Stimulated activated CD4-positive, alpha-beta T cell treated with anti-CD3 and anti-CD28 coated beads, Interleukin-2, amount 100 ng/mL, for 48 hours (primary cell): ENCODE measurements around the gene LYSMD3.
A peak's percentile ranks its signal among the peaks of the same experiment; 100 is the strongest.

Source experiments
- DNase-seq, 2 donors: peaks; one replicate each; pipeline ENCODE4 v3.0.0-alpha.2; 2020

Gene LYSMD3

DNA sequence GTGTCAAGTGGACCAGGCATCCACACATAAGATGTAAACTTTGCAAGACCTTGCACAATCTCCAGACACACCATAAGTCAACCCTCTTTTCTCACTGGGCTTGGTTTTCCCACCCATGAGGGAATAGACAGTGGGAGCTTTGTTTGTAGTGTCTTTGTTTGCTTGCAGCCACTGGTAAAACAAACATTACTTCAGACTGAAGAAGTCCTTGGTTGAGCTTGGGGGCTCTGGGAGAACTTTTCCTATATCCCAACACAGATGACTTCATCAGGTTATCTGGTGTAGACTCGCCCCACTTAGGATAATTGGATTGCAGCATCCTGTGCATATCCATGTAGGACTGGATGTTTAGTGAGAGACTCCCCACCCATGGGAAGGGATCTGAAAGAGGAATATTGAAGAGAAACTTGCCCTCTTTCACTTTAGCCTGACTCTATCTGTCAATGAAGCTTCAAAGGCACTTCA, 17.7 kb upstream of the LYSMD3 start:
- no peak for DNase-seq

DNA sequence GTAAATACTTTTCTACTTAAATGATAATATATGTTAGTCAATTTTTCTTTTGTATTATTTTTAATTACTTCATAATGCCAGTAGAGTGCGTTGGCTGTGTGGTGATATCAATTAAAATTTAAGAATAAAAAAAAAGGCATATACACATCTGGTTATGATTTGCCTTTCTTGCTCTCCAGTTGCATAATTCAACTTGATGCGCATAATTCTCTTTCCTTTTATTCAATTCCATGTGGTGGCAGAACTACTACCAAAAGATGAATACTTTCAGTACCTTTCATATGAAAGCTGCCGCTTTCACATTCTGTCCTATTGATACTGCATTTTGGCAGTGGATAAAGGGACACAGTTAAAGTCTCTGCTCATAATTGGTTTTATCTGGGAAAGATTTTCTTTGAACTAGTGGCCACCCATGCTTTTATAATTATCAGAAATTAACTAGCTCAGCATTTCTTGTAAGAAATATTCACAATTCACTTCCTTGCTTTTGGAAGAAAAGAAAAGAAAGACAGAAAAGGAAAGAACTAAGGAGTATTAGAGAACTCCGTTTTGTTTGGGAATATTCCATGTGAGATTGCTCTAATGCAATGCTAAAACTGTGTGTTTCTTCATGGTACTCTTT, 16.9 kb upstream of the LYSMD3 start:
- DNase-seq: no peak

DNA sequence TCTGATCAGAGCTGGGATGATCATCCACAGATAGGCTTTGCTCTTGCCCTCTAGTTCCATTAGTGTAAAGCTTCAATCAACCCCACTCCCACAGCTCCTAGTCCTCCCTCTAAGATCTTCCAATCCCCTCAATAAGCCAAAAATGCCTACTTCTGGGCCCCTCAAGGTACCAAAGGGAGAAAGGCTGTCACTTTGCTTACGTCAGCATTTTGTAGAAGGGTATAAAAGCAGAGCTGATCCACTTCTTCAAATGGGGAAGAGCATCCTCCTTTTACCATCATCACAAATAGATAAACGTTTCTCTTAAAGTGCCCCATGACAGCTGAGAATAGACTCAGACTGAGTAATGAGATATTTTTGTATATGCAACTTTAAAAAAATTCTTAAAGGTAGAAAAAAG, 16.1 kb upstream of the LYSMD3 start:
- DNase-seq: no peak

DNA sequence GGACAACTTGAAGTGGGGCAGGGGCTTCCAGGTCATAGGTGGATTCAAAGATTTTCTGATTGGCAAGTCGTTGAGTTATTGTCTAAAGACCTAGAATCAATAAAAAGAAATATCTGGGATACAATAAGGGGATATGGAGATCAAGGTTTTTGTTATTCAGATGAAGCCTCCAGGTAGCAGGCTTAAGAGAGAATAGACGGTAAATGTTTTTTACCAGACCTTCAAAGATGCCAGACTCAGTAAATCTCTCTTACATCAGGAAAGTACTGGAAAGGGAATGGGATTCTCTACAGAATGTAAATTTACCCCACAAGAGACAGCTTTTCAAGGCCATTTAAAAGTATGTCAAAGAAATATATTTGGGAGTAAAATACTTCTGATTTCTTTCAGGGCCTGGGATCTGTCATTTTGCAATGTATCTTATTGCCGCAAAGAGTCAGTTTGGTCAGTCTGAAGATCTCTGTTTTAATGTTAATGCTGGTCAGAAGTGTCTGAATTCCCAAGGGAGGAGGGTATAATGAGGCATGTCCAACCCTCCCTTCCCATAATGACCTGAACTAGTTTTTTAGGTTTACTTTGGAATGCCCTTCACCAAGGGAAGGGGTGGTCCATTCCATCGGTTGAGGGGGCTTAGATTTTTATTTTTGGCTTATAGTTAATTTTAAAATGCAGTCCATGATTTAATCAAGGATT, 13.6 kb upstream of the LYSMD3 start:
- no peak for DNase-seq

DNA sequence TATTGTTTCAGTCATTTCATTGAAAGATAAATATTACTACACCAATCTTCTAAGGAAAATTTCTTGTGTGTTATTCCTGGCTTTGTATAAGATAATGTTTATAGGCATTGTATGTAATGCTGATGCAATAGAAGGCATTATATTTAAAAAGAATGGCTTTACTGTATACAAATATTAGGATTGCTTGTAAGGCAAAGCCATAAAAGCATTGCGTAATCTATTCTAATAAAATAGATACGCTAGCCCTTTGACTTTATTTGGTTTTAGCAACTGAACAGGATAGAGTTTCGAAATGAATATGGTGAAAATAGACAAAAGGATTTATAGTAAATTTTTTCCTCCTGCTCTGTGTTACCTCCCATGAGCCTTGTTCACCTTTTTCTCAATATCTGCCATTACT, 5.5 kb upstream of the LYSMD3 start:
- no peak for DNase-seq

DNA sequence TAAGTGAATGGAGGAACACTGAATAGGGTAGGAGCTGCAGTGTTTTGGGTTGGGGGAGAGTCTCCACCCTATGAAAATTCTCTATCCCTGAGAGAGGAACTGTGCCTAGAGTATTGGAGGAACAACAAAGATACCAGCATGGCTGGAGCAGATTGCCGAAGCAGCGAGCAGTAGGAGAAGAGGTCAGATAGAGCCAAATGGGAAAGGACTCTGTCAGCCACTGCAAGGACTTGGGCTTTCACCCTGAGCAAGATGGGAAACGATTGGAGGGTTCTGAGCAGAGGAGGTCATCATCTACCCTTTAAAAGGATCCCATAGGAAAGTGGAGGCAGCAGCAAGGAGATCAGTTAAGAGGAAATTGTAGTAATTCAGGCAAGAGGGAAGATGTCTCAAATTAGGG, 4.4 kb upstream of the LYSMD3 start:
- no peak for DNase-seq

DNA sequence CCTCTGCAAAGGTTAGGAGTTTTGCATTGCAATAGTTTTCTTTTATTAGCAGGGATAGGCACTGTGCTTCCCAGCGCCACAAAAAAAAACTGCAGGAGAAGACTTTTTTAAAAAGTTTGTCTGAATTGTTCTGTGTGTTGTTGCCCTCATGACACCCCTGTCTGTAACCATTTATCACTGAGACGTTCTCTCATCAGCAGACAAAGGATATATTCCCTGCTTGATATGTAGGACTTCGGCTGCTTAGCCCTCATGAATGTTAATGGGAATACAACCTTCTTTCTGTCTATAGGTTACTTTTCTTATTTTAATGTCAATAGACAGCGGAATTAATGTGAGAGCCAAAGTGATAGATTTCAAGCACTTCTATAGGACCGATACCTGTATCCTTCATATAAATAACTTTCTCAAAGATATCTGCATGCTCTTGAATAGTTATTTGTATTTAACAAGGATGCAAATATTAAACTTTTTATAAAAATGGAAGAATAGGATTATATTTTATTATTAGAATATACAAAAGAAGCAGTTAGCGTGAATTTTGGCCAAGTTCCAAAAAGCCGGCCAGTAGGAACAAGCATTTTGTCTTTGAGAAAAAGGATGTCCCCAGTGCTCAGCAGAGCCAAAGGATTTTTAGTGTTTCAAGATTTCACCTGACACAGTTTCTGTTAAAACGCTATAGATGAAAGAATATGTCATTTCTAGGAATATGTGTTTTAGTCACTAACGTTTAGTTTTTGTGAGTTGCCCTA, 1.5 kb upstream of the LYSMD3 start:
- DNase-seq: no peak

DNA sequence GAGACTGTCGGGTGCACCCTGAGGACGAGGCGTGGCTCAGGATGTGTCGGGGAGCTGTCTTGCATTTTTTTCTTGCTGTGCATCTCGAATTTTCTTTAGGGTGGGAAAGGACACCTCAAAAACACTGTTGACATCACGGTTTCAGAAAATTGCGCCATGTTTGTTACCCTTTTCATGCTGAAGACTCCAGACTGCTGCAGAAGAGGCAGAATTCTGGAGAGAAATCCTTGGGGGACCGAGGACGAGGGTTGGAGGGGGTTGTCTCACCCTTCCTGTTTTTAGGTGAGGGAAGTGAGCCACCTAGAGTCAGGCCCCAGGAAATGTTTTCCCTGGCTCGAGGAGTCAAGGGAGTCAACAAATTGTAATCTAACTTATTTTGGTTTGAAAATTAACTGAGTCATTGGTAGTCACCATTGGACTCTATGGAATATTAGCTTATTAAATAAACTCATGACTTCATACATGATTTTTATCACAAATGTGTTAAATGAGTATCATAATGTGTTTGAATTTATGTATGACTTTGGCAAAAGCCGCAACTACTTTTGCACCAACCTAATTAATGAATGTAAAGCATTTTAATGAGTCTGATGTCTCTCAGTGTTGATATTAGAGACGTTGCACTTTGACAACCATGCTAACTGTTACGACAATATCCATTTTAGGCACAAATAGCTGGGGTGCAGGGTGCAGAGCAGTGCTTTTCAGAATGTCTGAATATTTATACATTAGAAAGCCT, 724 bp upstream of the LYSMD3 start:
- DNase-seq: peak; percentile 36 to 48

DNA sequence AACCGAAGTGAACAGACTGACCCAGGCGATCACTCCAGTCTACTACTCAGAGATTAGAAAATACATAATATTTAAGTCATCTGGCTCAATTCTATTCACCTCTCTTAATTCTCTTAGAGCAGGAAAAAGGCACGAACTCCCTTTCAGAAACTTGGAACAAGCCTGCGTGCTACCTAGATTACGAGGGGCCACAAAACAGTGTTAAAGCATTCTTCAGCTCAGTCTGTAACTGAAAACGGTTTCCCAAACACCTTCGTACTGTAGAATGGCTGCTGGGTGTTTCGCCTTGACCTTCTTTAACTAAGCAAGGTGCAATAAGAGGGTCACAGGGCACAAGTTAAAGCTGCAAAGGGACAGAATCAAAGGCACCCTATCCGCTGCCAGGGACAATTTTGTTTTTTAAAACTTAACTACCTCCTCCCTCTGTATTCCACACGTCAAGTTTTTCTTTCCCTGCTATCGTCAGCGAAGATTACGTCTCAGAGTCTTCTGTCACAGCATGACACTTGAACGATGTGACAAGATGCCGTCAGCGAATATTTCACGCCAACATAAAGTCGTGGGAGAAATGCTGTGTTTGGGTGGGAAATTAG, 687 bp downstream of the LYSMD3 start:
- peak; percentile 1 to 5 for DNase-seq

DNA sequence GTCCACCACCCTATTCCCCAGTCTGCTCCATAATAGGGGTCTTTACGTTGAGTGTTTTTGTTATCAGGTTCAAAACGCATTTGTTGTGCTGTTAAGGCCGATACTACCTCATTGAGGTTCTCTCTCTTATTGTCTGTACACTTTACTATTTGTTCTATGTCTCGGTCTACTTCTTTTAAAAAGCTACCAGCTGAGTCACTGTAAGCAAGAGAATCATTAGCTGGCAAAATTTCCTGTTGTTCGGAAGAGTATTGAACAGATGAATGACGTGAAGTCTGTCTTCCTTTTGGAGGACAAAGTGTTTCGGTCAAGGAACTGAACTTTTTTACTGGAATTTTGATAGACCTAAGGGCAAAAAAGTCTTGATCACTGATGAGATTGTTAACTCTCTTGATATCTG, 10.3 kb downstream of the LYSMD3 start:
- DNase-seq: no peak

DNA sequence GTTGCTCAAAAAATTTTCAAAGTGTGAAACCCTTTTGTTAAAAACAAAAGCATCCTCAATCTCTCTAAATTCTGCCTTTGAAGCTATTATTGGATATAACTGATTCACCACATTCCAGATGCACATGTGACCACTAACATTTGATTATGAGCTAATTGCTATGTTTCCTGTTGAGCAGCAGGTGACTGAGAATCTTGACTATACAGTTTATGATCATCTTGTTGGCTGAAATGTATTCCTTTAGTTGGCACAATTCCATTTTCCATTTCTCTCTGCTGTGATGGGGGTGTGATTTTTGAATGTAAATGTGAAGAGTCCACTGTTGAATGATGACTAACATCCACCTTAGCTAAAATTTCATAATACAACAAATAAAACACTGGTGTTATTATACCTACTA, 10.7 kb downstream of the LYSMD3 start:
- no peak for DNase-seq

DNA sequence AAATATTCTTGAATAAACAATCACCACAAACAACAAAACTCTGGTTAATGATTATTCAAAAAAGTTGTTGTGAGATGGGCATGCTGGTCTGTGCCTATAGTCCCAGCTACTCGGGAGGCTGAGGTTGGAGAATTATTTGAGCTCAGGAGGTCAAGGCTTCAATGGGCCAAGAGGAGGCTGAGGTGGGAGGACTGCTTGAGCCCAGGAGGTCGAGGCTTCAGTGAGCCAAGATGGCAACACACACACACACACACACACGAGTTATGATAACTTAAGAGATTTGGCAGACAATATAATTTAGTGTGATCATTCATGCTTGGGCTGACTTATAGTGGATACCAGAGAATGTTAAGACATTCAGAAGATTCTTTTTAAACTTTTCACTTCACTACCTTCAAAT, 14.9 kb downstream of the LYSMD3 start:
- DNase-seq: no peak

DNA sequence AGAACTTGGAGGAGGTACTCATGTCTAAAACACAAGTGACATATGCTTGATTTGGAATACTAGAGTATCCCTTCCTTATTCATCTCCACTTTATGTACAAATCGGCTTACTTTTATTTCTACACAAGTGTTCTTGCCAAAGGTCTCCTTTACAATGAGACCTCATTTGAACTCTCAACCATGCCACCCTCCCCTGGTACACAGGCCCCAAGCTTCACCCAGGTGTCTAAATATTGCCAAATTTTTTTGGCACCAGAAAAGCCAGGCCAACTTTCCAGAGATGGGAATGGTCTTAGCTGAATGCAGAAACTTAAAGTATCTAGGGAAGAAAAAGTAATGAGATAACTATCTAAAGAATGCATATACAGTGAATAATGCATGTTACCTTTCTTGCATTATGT, 18.9 kb downstream of the LYSMD3 start:
- no peak for DNase-seq

DNA sequence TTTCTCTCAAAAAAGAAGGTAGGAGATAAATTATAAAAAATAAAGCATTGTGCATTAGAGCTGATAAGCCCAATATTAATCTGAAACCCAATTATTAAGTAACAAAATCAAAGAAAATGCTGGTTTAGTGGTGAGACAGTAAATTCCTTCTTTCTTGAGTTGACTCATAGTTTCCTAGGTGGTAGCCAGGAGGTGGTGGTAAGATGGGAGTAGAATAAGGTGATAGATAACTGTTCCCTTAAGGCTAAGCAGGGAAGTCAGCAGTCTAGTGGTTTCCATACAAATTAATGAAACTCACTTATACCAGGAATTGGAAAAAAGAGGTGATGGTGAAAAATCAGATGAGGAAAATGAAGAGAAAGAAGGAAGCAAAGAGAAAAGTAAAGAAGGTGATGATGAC, 23.2 kb downstream of the LYSMD3 start:
- DNase-seq: no peak

DNA sequence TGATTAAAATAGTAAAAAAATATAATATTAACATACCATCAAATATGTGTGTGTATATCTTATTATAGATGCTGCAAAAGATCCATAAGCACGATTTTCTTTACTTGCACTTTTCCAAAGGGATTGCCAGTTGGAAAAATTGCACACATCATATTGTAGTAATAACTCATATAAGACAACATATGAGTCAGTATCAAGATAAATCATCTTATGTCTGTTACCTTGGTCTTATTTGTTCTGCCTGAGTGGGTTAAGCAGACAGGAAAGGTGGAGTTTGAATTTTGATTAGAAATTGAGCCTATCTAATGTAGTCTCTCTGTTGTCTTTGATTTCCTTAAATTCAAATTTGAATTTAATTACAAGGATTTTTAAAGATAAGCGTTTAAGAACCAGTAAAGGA, 24.6 kb downstream of the LYSMD3 start:
- DNase-seq: no peak

DNA sequence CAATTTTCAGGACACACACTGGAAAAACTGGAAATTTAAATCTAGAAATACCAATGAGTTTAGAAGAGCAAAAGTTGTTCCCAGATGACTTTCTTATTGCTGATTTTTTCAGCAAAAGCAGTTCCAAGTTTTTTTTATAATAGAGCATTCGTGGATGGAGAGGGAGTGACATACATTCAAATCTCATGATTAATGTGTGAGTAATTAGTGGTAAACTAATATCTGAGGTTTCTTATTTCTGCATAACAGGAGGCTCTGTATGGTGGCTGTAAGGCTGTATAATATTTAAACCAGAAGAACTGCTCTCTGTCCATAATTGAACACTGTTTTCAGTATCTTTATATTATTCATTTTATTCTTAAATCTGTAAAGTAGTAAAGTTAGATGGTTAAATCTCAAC, 25.8 kb downstream of the LYSMD3 start:
- DNase-seq: no peak

DNA sequence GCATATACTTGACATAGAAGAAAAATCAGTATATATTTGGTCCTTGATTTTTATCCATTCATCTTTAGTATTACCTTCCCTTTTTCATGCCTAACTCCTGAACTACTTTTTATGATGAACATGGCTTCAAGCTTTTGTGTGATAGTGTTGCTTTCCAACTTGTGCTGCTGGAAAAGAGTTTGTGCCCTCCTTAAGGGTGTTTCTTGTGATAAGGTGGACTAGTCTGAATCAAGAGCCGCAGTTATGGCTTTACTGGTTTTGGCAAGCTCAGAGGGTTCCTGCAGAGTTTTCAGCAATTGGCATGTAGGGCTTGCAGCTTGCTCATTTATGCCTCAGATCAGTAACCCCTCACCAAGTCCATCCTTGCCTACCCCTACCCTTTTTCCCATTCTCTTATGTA, 34.2 kb downstream of the LYSMD3 start:
- DNase-seq: no peak

DNA sequence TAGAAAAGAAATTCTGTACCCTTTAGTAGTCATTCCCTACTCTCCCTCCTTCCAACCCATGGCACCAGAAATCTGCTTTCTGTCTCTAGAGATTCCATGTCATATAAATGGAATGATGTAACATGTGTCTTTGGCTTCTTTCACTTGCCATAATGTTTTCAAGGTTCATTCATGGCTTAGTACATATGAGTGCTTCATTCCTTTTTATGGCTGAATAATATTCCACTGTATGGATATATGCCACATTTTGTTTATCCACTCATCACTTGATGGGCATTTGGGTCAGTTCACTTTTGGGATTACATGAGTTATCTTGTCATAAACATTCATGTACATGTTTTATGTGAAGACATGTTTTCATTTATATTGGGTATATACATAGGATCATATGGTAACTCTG, 35.3 kb downstream of the LYSMD3 start:
- no peak for DNase-seq

DNA sequence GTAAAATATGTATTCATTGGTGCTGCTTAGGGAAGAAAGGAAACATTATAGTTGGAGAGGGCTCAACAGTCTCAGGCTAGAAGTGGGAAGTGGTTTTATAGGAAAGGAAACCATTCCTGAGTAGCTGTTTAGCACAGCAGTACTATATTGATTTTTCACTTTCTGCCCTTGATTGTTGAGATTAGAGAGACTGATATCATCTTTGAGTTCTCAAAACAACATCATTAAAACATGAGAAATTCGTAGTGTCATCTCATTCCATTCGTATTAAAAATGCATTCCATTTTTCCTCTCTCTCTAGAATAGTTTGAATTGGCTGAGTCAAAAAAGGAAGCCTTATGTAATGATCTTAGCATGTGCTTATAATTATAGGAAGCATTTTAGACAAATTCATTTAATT, 40.6 kb downstream of the LYSMD3 start:
- no peak for DNase-seq

DNA sequence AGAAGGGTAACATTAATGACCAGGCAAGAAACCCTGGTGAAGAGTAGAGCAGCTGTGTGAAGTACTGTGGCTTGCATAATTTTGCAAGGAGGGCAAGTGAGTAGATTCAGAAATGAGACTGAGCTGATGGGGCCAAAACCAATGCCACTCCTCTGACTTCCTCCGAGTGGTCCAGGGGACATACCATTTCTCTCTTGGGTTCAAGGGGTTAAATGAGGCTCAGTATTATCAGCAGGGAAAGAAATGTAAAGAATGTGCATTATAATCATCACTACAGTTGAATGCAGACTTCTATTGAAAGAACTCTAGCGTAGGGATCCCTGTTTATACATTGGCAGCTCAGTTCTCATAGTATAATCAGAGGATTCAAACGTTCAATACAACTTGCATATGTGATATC, 44.8 kb downstream of the LYSMD3 start:
- no peak for DNase-seq

DNA sequence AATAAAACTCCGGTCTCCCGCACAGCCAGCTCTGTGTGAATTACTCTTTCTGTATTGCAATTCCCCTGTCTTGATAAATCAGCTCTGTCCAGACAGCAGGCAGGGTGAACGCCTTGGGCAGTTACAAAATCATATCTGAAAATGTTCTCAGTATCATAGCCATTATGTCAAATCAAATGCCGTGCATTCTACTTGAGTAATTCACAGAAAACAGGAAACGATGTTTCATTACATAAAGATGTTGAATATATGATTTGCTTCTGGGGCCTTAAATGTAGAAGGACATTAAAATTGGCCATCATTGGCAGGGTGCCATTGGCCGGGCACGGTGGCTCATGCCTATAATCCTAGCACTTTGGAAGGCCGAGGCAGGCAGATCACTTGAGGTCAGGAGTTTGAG, 46.2 kb downstream of the LYSMD3 start:
- no peak for DNase-seq

DNA sequence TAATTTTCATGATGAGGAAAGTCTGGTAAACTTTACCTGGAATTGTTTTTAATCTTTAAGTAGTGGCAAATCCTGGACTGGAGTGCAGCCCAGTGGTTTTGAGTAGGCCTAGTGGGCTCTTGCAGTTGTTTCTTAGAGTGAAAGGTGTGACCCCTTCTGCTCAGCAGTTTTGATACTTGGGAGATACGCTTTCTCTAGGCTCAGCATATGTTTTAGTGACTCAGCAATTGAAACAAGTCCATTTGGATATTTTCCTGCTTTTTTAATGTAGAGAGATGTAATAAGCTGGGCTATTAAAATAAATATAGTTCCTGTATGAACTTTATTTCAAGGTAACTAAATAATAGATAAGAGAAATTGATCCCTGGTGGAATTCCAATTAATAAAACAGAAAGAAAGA, 48.7 kb downstream of the LYSMD3 start:
- no peak for DNase-seq
